HG03354 (cell line): Measurements from ENCODE around the gene TMEM150C.

ENCODE experiments used
- ATAC-seq: cut with Tn5 transposase; IDR thresholded peaks from one replicate; pipeline ENCODE4 v1.9.1; 2021; ENCODE audit warnings: mild to moderate bottlenecking; ENCODE audit not compliant: unreplicated experiment, poor library complexity, severe bottlenecking

The TMEM150C gene

GRCh38 chr4:82521283-82521682 is 40.5 kb downstream of the TMEM150C start:
- no peak for ATAC-seq

- ATAC-seq, result no peak
These were observed 42.0 kb downstream of the TMEM150C start for GRCh38 chr4:82519776-82520175.

GRCh38 chr4:82519072-82519471 is 42.7 kb downstream of the TMEM150C start:
- ATAC-seq, result no peak

GRCh38 chr4:82517043-82517442 is 44.7 kb downstream of the TMEM150C start:
- ATAC-seq, result no peak

GRCh38 chr4:82515705-82516104 is 46.1 kb downstream of the TMEM150C start:
- ATAC-seq, result no peak

- no peak for ATAC-seq
These were observed 48.4 kb downstream of the TMEM150C start for GRCh38 chr4:82513382-82513781.

- ATAC-seq, result no peak
These were observed 51.6 kb downstream of the TMEM150C start for GRCh38 chr4:82510216-82510615.

- no peak for ATAC-seq
These were observed 52.9 kb downstream of the TMEM150C start for GRCh38 chr4:82508806-82509428.

- no peak for ATAC-seq
These were observed 53.8 kb downstream of the TMEM150C start for GRCh38 chr4:82508011-82508410.

GRCh38 chr4:82501154-82501442 is 60.7 kb downstream of the TMEM150C start:
- ATAC-seq, result no peak

- no peak for ATAC-seq
These were observed 61.2 kb downstream of the TMEM150C start for GRCh38 chr4:82500435-82501153.

GRCh38 chr4:82499738-82500434 is 61.9 kb downstream of the TMEM150C start:
- no peak for ATAC-seq

- ATAC-seq, result no peak
These were observed 65.4 kb downstream of the TMEM150C start for GRCh38 chr4:82496349-82496748.

GRCh38 chr4:82495666-82496065 is 66.1 kb downstream of the TMEM150C start:
- ATAC-seq, result no peak

GRCh38 chr4:82493721-82494425 is 67.9 kb downstream of the TMEM150C start:
- ATAC-seq, result no peak

GRCh38 chr4:82491251-82491960 is 70.4 kb downstream of the TMEM150C start:
- ATAC-seq, result no peak

- no peak for ATAC-seq
These were observed 71.8 kb downstream of the TMEM150C start for GRCh38 chr4:82489987-82490386.

GRCh38 chr4:82489076-82489475 is 72.7 kb downstream of the TMEM150C start:
- ATAC-seq, result no peak

GRCh38 chr4:82484996-82485783 is 76.6 kb downstream of the TMEM150C start:
- no peak for ATAC-seq
